Measurements from ENCODE around the gene NUDT8. TPM values are rescaled to one million over a fixed set of nuclear protein-coding genes. Genes with fewer than 3 reads are reported as not detected.

NUDT8 gene
- total RNA-seq, 1 donor from 2014 or later: 5.3 TPM

GRCh38 chr11:67652965-67653845 lies 23.5 kb upstream of the NUDT8 start:
- intact Hi-C loops (cut with micrococcal nuclease): no loop called here
- H3K36me3 Mint-ChIP-seq (ENCODE audit: low read depth): no peaks in the 10 kb centered on the region
- no peak overlapping the region for H3K27ac Mint-ChIP-seq
- TF ChIP-seq, protein P1, sequence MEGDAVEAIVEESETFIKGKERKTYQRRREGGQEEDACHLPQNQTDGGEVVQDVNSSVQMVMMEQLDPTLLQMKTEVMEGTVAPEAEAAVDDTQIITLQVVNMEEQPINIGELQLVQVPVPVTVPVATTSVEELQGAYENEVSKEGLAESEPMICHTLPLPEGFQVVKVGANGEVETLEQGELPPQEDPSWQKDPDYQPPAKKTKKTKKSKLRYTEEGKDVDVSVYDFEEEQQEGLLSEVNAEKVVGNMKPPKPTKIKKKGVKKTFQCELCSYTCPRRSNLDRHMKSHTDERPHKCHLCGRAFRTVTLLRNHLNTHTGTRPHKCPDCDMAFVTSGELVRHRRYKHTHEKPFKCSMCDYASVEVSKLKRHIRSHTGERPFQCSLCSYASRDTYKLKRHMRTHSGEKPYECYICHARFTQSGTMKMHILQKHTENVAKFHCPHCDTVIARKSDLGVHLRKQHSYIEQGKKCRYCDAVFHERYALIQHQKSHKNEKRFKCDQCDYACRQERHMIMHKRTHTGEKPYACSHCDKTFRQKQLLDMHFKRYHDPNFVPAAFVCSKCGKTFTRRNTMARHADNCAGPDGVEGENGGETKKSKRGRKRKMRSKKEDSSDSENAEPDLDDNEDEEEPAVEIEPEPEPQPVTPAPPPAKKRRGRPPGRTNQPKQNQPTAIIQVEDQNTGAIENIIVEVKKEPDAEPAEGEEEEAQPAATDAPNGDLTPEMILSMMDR (IDR thresholded peaks at IDR 0.05): no peak
- ATAC-seq (ENCODE audit: low read depth): no peak
- peaks cover 29% of the 10 kb centered on the region for H3K4me1 Mint-ChIP-seq
- DNase-seq: no peak
- CTCF ChIA-PET: interaction anchor here (0.6 kb wide), 1 partner anchor 105 kb away, joined by 4 read pairs; no protein-coding TSS in a partner anchor
- H3K27me3 Mint-ChIP-seq: no peaks in the 10 kb centered on the region
- POLR2A ChIA-PET: interaction anchor here (0.7 kb wide), 1 partner anchor 216 kb away, joined by 3 read pairs; the partner anchor contains the start of gene PTPRCAP
- peaks cover 3% of the 10 kb centered on the region for H3K9me3 Mint-ChIP-seq
- H3K4me3 Mint-ChIP-seq: no peak overlapping the region

DNA sequence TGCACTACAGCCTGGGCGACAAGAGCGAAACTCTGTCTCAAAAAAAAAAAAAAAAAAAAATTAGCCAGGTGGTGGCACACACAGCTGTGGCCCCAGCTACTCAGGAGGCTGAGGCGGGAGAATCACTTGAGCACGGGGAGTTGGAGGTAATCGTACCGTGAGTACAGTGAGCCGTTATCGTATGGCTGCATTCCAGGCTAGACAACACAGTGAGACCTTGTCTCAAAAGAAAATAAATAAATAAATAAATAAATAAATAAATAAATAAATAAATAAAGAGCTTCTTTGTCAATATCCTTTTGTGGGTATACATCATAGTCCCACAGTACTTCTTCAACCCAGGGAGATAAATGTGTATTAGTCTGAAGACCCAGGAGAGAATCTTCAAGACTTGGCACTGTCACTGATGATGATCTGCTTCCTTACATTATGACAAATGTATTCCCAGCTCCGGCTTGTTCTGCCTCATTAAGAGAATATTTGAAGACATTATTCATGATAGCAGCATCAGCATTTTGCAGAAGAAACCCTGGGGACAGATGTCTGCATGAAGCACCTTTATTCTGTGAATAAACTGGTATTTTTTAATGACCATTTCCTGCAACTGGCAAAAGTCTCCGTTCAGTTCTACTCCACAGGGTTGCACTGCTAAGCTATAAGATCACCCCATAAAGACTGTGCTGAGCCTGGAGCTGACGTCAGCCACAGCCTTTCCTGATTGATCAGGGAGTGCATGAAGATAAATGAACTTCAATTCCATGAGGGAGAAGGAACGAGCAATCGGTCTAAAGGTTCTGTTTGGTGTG lies 22.4 kb upstream of the NUDT8 start:
- no peaks in the 10 kb centered on the region for H3K36me3 Mint-ChIP-seq (ENCODE audit: low read depth)
- ChIA-PET CTCF (interaction anchor here (2.0 kb wide), 1 partner anchor 15 kb away, joined by 6 read pairs; no protein-coding TSS in a partner anchor), POLR2A (interaction anchor here (0.8 to 2.9 kb wide), 2 partner anchors 69 to 299 kb away, joined by 5 to 11 read pairs; partner anchors contain the start of genes GSTP1 and POLD4)
- intact Hi-C loops (cut with micrococcal nuclease): no loop called here
- TF ChIP-seq, protein P1 (IDR thresholded peaks at IDR 0.05): no peak
- no peaks in the 10 kb centered on the region for H3K27me3 Mint-ChIP-seq
- no peak overlapping the region for H3K27ac Mint-ChIP-seq
- peaks cover 39% of the 10 kb centered on the region for H3K4me1 Mint-ChIP-seq
- H3K4me3 Mint-ChIP-seq: no peak overlapping the region
- ATAC-seq (ENCODE audit: low read depth) (no peak), DNase-seq (no peak)
- peaks cover 3% of the 10 kb centered on the region for H3K9me3 Mint-ChIP-seq

DNA sequence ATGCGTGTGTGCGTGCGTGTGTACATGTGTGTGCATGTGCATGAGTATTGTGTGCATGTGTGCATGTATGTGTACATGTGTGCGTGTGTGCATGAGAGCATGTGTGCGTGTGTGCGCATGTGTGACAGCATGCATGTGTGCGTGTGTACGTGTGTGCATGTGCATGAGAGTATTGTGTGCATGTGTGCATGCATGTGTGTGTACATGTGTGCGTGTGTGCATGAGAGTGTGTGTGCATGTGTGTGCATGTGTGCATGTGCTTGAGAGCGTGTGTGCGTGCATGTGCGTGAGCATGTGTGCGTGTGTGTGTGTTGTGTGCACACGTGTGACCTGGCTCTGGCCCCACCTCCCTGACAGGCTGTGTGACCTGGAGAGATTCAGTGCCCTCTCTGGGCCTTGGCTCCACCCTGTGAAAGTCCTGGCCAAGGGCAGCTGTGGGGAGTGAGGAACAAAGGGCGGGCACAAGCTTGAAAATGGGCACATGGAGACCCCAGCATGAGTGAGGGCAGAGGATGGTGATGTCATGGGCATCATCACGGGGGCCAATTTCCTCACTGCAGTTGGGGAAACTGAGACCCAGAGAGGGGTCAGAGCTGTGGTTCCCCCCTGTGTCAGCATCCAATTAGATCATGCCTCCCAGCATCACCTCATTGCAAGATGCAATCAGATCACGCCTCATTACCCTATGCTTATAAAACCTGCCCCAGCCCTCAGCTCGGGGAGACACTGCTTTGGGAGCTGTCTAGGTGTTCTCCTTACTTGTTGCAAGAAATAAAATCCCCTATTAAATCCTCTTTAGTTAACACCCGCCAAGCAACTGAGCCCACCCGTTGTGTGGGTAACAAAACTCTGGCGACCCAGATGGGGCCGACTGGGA lies 20.1 kb upstream of the NUDT8 start:
- Mint-ChIP-seq H3K36me3 (ENCODE audit: low read depth) (no peaks in the 10 kb centered on the region), H3K27me3 (no peaks in the 10 kb centered on the region), H3K27ac (peak overlapping the region; percentile 89), H3K4me3 (peak overlapping the region; percentile 88), H3K4me1 (peaks cover 60% of the 10 kb centered on the region), H3K9me3 (no peaks in the 10 kb centered on the region)
- TF ChIP-seq, protein P1 (IDR thresholded peaks at IDR 0.05): no peak
- ChIA-PET CTCF (interaction anchor here (0.7 to 4.2 kb wide), 6 partner anchors 9 to 21 kb away, joined by 3 to 55 read pairs (median 4); partner anchors contain the start of gene NUDT8), POLR2A (interaction anchor here (0.5 to 7.2 kb wide), 8 partner anchors 20 to 404 kb away, joined by 3 to 43 read pairs (median 4); partner anchors contain the start of genes CORO1B, GSTP1, NUDT8 and PPP1CA)
- intact Hi-C loops (cut with micrococcal nuclease): no loop called here
- ATAC-seq (ENCODE audit: low read depth): no peak
- no peak for DNase-seq

DNA sequence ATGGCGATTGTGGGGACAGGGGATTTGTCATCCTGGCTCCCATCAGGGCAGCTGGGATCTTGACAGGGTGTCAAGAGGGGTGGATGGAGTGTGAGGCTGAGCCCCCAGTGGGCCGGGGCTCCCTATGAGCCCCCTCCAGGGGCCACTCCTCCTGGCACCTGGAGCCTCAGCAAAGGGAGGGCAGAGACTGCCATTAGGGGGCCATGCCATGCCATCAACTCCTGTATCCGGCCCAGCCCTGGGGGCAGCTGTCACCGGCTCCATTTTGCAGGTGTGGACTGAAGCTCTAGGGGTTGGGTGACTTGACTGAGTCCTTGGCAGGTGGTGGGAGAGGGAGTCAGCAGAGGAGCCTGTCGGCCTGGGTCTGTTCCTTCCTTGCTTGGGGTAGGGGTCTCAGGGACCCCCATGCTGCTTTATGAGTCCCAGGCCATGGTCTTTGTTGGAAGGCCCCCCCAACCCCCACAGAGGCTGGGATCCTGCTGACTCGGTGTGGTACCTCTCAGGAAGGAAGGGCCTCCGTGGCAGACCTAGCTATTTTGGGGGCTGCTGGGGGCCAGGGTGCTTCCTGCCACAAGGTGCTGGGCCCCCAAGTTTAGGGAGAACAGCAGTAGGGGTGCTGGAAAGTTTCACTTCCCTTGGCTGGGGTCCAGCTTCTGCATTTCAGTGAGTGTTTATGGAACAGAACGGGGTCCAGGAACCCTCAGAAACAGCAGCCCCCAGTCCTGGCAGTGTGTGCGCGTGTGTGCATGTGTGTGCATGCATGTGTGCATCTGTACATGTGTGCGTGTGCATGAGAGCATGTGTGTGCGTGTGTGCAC lies 19.3 kb upstream of the NUDT8 start:
- Mint-ChIP-seq H3K4me3 (peak overlapping the region; percentile 48), H3K36me3 (ENCODE audit: low read depth) (no peaks in the 10 kb centered on the region), H3K4me1 (peaks cover 66% of the 10 kb centered on the region), H3K27me3 (peaks cover 2% of the 10 kb centered on the region), H3K9me3 (no peaks in the 10 kb centered on the region), H3K27ac (no peak overlapping the region)
- ChIA-PET CTCF (interaction anchor here (0.8 to 4.2 kb wide), 9 partner anchors 10 to 73 kb away, joined by 3 to 55 read pairs (median 6); partner anchors contain the start of gene NUDT8), POLR2A (interaction anchor here (1.0 to 7.2 kb wide), 6 partner anchors 17 to 295 kb away, joined by 3 to 43 read pairs (median 6); partner anchors contain the start of genes GSTP1, NUDT8 and PPP1CA)
- TF ChIP-seq, protein P1 (IDR thresholded peaks at IDR 0.05): no peak
- ATAC-seq (ENCODE audit: low read depth): no peak
- no peak for DNase-seq
- intact Hi-C loops (cut with micrococcal nuclease): loop anchor here (1.0 kb wide), 2 partner anchors 10 to 19 kb away; no protein-coding TSS in a partner anchor

All from activated B cell treated with CpG ODN at 0.5 μM for 24 hours (primary cell).